ENCODE measurements around the gene ADRB2.

ADRB2 gene

GRCh38 chr5:148811756-148812155, 14.7 kb upstream of the ADRB2 start:
- TF ChIP-seq POU2F2 (IDR thresholded peaks at IDR 0.05; ENCODE audit: low read depth, low read length) (no peak), PAX5 (IDR thresholded peaks at IDR 0.05; ENCODE audit: insufficient read depth, low read length, severe bottlenecking) (no peak), SPI1 (IDR thresholded peaks at IDR 0.05; ENCODE audit: low read depth, low read length) (no peak), POLR2AphosphoS5 (IDR thresholded peaks at IDR 0.05; ENCODE audit: low read depth, low read length) (no peak), TAF1 (IDR thresholded peaks at IDR 0.05; ENCODE audit: low read depth, low read length) (no peak), POLR2A (IDR thresholded peaks at IDR 0.05; ENCODE audit: low read depth, low read length) (no peak)
- FAIRE-seq (peak; percentile 5), DNase-seq (ENCODE audit: insufficient read length, low spot score) (no peak)

DNA sequence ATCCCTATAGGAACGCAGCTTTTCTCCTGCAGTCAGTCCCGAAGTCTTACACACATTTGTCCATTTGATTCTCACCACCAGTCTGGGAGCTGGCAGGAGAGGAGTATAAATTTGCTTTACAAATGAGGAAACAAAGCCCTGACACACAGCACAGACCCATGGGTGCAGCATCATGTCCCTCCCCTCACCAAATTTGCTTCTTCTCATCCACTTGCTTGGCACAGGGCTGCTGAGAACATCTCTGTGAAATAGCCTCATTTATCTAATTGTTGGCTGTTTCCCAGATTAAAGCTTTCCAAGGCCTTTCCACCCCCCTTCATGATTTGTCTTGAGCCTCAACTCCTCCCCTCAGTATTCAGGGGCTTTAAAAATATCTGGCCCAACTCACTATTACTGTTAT, 11.3 kb upstream of the ADRB2 start:
- FAIRE-seq (no peak), DNase-seq (ENCODE audit: insufficient read length, low spot score) (no peak)
- TF ChIP-seq POU2F2 (IDR thresholded peaks at IDR 0.05; ENCODE audit: low read depth, low read length) (no peak), TAF1 (IDR thresholded peaks at IDR 0.05; ENCODE audit: low read depth, low read length) (no peak), POLR2AphosphoS5 (IDR thresholded peaks at IDR 0.05; ENCODE audit: low read depth, low read length) (no peak), SPI1 (IDR thresholded peaks at IDR 0.05; ENCODE audit: low read depth, low read length) (no peak), PAX5 (IDR thresholded peaks at IDR 0.05; ENCODE audit: insufficient read depth, low read length, severe bottlenecking) (no peak), POLR2A (IDR thresholded peaks at IDR 0.05; ENCODE audit: low read depth, low read length) (no peak)

- TF ChIP-seq TAF1 (IDR thresholded peaks at IDR 0.05; ENCODE audit: low read depth, low read length) (no peak), PAX5 (IDR thresholded peaks at IDR 0.05; ENCODE audit: insufficient read depth, low read length, severe bottlenecking) (no peak), POU2F2 (IDR thresholded peaks at IDR 0.05; ENCODE audit: low read depth, low read length) (no peak), SPI1 (IDR thresholded peaks at IDR 0.05; ENCODE audit: low read depth, low read length) (no peak), POLR2A (IDR thresholded peaks at IDR 0.05; ENCODE audit: low read depth, low read length) (no peak), POLR2AphosphoS5 (IDR thresholded peaks at IDR 0.05; ENCODE audit: low read depth, low read length) (no peak)
- DNase-seq (ENCODE audit: insufficient read length, low spot score) (no peak), FAIRE-seq (no peak)
Measured at GRCh38 chr5:148815578-148815977, 10.8 kb upstream of the ADRB2 start.

- TF ChIP-seq SPI1 (IDR thresholded peaks at IDR 0.05; ENCODE audit: low read depth, low read length) (peak; percentile 40; the same call in 1 of the 2 replicates), TAF1 (IDR thresholded peaks at IDR 0.05; ENCODE audit: low read depth, low read length) (no peak)
- FAIRE-seq (peak; percentile 64), DNase-seq (ENCODE audit: insufficient read length, low spot score) (no peak)
Measured at GRCh38 chr5:148816357-148816756, 10.1 kb upstream of the ADRB2 start.

DNA sequence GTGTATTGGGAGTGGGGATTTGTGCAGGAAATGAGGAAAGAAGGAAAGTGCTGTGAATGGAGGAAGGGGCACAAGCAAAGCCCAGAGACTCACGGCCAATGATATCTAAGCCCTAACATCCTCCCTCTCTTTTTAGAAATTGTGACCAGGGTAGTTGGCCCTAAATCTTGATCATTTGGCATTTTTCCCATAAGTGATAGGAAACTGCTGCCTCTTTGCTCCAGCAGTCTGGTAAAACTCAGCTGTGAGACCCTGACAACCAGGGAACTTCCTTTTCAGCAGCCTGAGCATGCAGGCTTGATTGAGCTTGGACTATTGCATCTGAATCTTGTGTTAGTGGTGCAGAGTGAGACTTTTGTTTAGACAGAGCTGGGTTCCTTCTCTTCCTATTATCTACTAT, 9.6 kb upstream of the ADRB2 start:
- DNase-seq (ENCODE audit: insufficient read length, low spot score): no peak
- peak; percentile 9 for FAIRE-seq
- TF ChIP-seq SPI1 (IDR thresholded peaks at IDR 0.05; ENCODE audit: low read depth, low read length): no peak

GRCh38 chr5:148817606-148818005, 8.8 kb upstream of the ADRB2 start:
- DNase-seq (ENCODE audit: insufficient read length, low spot score) (no peak), FAIRE-seq (no peak)
- TF ChIP-seq POU2F2 (IDR thresholded peaks at IDR 0.05; ENCODE audit: low read depth, low read length) (no peak), SPI1 (IDR thresholded peaks at IDR 0.05; ENCODE audit: low read depth, low read length) (no peak), POLR2A (IDR thresholded peaks at IDR 0.05; ENCODE audit: low read depth, low read length) (no peak)

DNA sequence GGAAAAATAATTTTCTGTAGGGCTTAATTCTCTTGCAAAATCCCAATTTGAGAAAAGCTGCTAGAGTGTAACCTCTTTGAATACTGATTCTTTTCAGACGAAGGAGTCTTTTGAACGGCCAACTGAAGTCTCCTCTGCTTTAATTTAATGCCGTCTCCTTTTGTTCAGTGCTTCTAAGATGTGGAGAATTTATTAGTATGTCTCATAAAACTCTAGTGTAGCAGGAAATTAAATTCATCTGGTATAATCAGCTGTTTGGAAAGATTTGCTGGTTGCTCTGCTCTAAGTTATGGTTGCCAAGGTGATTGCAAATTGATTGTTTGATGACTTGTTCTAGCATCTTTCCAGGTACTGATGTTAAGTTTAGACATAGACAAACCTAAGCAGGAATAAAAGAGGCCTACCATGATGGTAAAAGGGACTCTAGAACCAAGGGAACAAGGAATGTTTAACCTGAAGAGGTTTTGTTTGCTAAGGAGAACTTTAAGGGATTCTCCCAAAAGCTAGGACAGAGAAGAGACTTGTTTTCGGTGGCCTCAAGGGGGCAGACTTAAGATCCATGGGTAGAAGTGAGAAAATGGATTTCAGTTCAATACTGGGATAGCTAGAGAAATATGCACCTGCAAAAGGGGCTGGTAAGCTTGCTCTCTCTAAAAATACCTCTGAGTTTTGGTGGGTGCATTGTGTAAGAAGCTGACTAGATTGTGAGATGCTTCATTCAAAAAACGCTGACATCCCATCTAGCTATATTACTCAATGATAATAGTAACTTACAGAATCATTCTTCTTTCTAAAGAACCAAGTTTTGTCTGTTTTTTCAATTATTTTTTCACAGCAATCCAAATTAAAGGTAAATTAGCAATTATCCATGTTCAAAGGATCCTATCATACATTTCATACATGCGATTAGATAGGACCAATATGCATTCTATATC, 5.7 kb upstream of the ADRB2 start:
- TF ChIP-seq SPI1 (IDR thresholded peaks at IDR 0.05; ENCODE audit: low read depth, low read length) (no peak), POLR2AphosphoS5 (IDR thresholded peaks at IDR 0.05; ENCODE audit: low read depth, low read length) (no peak), POLR2A (IDR thresholded peaks at IDR 0.05; ENCODE audit: low read depth, low read length) (no peak), PAX5 (IDR thresholded peaks at IDR 0.05; ENCODE audit: insufficient read depth, low read length, severe bottlenecking) (no peak), POU2F2 (IDR thresholded peaks at IDR 0.05; ENCODE audit: low read depth, low read length) (no peak), TAF1 (IDR thresholded peaks at IDR 0.05; ENCODE audit: low read depth, low read length) (no peak)
- FAIRE-seq (peak; percentile 84), DNase-seq (ENCODE audit: insufficient read length, low spot score) (no peak)

- no peak for FAIRE-seq
- no peak for DNase-seq (ENCODE audit: insufficient read length, low spot score)
- TF ChIP-seq POLR2AphosphoS5 (IDR thresholded peaks at IDR 0.05; ENCODE audit: low read depth, low read length): no peak
- no peak for TF ChIP-seq POU2F2 (IDR thresholded peaks at IDR 0.05; ENCODE audit: low read depth, low read length)
- TF ChIP-seq TAF1 (IDR thresholded peaks at IDR 0.05; ENCODE audit: low read depth, low read length): no peak
- no peak for TF ChIP-seq PAX5 (IDR thresholded peaks at IDR 0.05; ENCODE audit: insufficient read depth, low read length, severe bottlenecking)
- no peak for TF ChIP-seq SPI1 (IDR thresholded peaks at IDR 0.05; ENCODE audit: low read depth, low read length)
- TF ChIP-seq POLR2A (IDR thresholded peaks at IDR 0.05; ENCODE audit: low read depth, low read length): no peak
Measured at GRCh38 chr5:148823871-148824270, 2.5 kb upstream of the ADRB2 start.

DNA sequence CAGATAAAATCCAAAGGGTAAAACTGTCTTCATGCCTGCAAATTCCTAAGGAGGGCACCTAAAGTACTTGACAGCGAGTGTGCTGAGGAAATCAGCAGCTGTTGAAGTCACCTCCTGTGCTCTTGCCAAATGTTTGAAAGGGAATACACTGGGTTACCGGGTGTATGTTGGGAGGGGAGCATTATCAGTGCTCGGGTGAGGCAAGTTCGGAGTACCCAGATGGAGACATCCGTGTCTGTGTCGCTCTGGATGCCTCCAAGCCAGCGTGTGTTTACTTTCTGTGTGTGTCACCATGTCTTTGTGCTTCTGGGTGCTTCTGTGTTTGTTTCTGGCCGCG, 727 bp upstream of the ADRB2 start:
- FAIRE-seq (no peak), DNase-seq (ENCODE audit: insufficient read length, low spot score) (no peak)
- TF ChIP-seq POLR2AphosphoS5 (IDR thresholded peaks at IDR 0.05; ENCODE audit: low read depth, low read length) (no peak), TAF1 (IDR thresholded peaks at IDR 0.05; ENCODE audit: low read depth, low read length) (no peak)

- DNase-seq (ENCODE audit: insufficient read length, low spot score) (no peak), FAIRE-seq (no peak)
- TF ChIP-seq PAX5 (IDR thresholded peaks at IDR 0.05; ENCODE audit: insufficient read depth, low read length, severe bottlenecking) (no peak), TAF1 (IDR thresholded peaks at IDR 0.05; ENCODE audit: low read depth, low read length) (no peak), POU2F2 (IDR thresholded peaks at IDR 0.05; ENCODE audit: low read depth, low read length) (no peak), POLR2A (IDR thresholded peaks at IDR 0.05; ENCODE audit: low read depth, low read length) (no peak), SPI1 (IDR thresholded peaks at IDR 0.05; ENCODE audit: low read depth, low read length) (no peak), POLR2AphosphoS5 (IDR thresholded peaks at IDR 0.05; ENCODE audit: low read depth, low read length) (no peak)
Measured at GRCh38 chr5:148826739-148827070, 294 bp downstream of the ADRB2 start.
